A549 treated with AZD9567 at 1 μM for 4 hours (cell line): ENCODE results near the gene ABHD18. TPM values are rescaled to one million over a fixed set of nuclear protein-coding genes. Genes with fewer than 3 reads are reported as not detected.

ENCODE experiments used
- total RNA-seq: library from RNA; stranded (reverse); fragments of 200-300 nt; extraction: Qiagen RNA extraction; gene quantifications from 5 replicates; pipeline ENCODE4 v1.2.3, GENCODE V29; 2022; ENCODE audit not compliant: insufficient read depth

ABHD18 gene
- 3.1 to 3.9 TPM (median 3.5 TPM) in 5 replicates for total RNA-seq

DNA sequence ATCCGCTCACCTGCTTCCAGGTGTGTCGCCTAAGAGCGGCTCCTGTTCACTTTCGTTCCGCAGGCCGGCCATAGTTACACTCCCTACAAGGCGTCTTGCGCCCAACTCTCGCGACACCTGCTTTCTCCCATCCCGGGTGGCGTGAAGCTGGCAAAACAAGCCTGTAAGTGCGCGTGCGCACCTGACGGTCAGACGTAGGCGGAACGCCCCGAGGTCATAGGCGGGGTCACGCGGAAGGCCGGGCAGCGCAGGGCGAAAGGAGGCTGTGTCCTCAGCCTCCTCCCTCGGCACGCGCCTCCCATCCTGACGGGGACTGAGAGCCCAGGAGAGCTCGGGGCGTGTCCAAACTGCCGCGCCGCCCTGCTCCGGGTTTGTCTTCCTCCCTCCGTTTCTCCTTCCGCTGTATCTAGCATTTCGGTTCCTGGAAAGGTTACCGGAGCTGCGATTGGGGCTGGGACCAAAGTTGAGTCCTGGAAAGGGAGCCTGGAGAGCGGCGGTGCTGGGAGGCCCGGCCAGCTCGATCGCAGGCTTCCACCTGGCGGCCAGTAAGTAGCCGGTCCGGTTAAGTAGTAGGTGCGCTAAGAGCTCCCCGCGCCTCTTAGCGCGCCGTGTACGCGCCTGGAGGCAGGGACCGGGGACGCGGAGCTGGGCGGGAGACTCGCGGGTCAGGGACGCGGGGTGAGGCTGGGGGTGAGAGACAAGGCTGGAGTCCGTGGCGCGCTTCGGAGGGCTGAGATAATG lies at the start of gene ABHD18, which contains the start of gene MFSD8:
TSS of gene ABHD18 (plus strand) at position 345 of the 741 bp plus-strand sequence. CDS start 17,550 bp downstream, outside the sequence.
TSS of gene MFSD8 (minus strand) at position 112 of the 741 bp plus-strand sequence. CDS start at position 72, 40 bp downstream.

GRCh38 chr4:128060699-128061565 lies 95.7 kb downstream of the ABHD18 start, which contains the start of gene LARP1B:
Gene LARP1B, plus strand, starts transcription at chr4:128061312. Its CDS starts 13,640 bp downstream, at chr4:128074952.

Other genes with a start within 250 kb of the ABHD18 start
- gene SLC25A31, start 235.0 kb upstream of the ABHD18 start, total RNA-seq = not detected in 5 replicates
- 6.6 to 11.2 TPM (median 6.9 TPM) in 5 replicates for gene HSPA4L, start 183.1 kb upstream of the ABHD18 start, total RNA-seq
- gene PLK4, start 84.5 kb upstream of the ABHD18 start, total RNA-seq = 12.8 to 30.9 TPM (median 15.5 TPM) in 5 replicates
- 6.6 to 15.4 TPM (median 13.0 TPM) in 5 replicates for gene MFSD8, start 233 bp upstream of the ABHD18 start, total RNA-seq
- gene LARP1B, start 95.9 kb downstream of the ABHD18 start, total RNA-seq = 11.6 to 16.4 TPM (median 12.7 TPM) in 5 replicates